SU-DHL-6 (cell line): ENCODE results near the gene CFAP54.

Source experiments
- CTCF ChIP-seq: fragments of 200-600 bp; sonication (generic); IDR thresholded peaks from one replicate; pipeline ENCODE4 v1.5.1; 2017; ENCODE audit warnings: antibody characterized with exemption, mild to moderate bottlenecking, low read length, moderate library complexity; ENCODE audit not compliant: insufficient read depth, poor library complexity, severe bottlenecking
- EZH2phosphoT487 ChIP-seq: fragments of 200-600 bp; sonication (generic), shearing (Covaris generic); conservative IDR thresholded peaks from 2 replicates; pipeline ENCODE4 v1.6.1; 2018; ENCODE audit warnings: mild to moderate bottlenecking, antibody characterized with exemption, low read length, moderate library complexity, mixed read lengths

GRCh38 chr12:96883571-96883970 is 394.2 kb downstream of the CFAP54 start:
- TF ChIP-seq EZH2phosphoT487 (no peak), CTCF (no peak)
